NCI-H187 (cell line): Measurements from ENCODE around the gene FOXJ2.
A peak's percentile ranks its signal among the peaks of the same experiment; 100 is the strongest.
"Not testable (repeated sequence)": the region's sequence is repeated elsewhere in the genome, so short reads cannot be mapped to it uniquely, and the experiment has no call there.

Experiments
- DNase-seq, 2 experiments: peaks; one replicate each; lab custom pipeline; 2025; lab: John Stamatoyannopoulos, UW

FOXJ2 gene

DNA sequence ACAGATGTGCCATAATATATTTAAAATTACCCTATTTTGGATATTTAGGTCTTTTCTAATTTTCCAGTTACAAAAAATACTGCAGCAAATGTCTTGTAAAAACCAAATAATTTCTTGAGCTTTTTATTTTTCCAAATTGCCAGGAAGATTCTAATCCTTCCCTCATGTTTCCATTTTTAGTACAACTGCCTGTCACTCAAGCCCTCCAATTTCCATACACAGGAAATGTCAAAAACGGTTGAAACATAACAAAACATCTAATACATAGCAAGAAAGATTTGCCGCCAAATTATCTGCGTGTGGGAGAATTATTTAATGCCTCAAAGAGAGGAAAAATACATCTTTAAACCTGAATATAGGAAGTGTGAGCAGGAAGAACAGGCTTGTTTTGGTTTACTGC is 2.3 kb upstream of the FOXJ2 start:
- no peak for DNase-seq

DNA sequence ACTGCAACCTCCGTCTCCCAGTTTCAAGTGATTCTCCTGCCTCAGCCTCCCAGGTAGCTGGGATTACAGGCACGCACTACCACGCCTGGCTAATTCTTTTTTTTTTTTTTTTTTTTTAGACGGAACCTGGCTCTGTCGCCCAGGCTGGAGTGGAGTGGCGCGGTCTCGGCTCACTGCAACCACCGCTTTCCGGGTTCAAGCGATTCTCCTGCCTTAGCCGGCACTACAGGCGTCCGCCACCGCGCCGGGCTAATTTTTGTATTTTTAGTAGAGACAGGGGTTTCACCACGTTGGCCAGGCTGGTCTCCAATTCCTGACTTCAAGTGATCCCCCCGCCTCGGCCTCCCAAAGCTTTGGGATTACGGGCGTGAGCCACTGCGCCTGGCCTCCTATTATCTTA is 1.5 kb upstream of the FOXJ2 start:
- not testable (repeated sequence) for DNase-seq

DNA sequence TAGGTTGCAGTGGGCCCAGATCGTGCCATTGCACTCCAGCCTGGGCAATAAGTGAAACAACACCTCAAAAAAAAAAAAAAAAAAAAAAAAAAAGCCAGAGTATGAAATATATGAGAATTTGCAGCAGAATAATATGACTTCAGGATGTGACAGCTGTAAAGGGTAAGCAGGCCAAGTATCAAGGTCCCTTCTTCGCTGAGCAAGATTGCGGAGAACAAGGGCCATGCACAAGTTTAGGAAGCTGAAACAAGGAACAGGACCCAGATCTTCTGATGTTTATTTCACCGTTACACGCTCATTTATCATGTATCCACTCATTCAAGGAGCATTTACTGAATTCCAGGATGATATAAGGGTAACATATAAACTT is 659 bp upstream of the FOXJ2 start:
- no peak for DNase-seq

DNA sequence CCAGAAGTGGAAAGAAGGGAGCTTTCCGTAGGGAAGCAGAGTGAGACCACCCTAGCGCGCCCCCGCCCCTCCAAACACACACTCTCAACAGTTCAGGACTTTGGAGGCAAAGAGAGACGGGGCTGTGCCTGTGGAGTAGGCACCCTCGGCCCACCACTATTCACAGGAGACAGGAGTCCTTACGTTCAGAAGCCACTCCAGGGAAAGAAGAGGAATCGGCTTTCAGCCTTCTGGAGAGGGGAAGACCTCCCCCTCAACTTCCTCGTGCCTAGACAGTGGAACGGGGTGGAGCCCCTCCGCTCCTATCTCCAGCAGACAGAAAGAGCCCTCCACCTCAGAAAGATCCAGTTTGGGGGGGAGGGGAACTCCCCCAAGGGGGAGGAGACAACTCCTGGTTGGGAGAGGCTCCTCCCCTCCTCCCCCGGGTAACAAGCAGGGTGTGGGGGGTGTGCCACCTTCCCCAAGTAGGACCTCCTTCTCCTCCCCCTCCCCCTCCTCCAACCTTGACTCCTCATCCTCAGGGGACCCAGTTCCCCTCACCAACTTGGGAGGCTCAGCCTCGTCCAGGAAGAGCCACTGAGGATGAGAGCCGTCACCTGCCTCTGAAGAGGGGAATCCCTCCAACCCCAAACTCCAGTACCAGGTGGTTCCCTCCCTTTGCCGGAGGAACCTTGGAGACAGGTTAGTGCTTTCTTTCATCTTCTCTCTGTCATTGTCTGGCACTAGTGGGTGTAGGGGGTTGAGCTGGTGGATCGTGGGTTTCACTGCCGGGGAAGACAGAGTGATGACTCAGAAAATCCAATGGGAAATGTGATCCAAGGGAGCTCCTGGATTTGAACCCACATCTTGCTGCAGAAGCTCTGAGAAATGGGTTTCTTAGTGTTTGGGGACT is 883 bp downstream of the FOXJ2 start:
- peak; percentile 9 to 12 for DNase-seq

DNA sequence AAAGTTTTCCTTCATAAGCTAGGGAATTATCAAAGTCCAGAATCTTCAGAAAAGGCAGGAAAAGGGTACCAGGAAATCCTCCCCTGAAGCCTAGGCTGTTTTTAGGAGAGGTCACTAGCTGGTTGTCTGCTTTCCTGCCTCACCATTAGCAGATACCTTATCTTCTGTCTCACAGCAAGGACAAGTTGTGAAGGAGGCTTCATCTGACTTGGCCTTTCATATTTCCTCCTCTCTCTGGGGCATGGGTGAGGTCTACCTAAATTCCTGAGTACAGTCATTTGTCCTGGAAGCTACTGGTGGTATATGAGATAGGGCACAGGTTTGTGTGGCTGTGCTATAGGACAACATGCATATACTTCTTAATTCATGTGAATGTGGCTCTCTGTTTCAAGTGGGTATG is 2.3 kb downstream of the FOXJ2 start:
- no peak for DNase-seq

DNA sequence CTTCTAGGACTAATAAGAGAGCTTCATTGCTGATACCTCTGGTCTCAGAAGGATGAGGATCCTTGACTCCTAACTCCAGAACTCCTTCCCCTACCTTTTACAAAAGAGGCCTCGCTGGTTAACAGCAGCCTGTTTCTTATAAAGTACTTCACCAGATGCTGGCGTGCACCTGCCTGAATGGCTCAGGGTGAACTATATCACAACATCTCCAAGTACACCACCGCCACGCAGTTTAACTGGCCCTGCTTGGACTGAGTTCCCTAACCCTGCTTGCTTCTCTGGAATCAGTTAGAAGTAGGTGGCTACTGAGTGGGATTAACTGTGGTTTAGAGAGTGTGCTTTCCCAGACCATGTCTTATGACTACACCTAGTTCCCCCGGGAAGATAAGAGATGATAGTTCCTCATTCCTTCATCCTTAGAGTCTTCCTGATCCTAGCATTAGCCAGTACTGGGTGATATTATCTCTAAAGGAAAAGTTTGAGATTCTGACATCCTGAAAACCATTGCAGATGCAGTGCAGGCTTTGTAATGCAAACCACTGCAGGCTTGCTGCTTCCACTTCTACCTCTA is 3.0 kb downstream of the FOXJ2 start:
- DNase-seq = no peak

DNA sequence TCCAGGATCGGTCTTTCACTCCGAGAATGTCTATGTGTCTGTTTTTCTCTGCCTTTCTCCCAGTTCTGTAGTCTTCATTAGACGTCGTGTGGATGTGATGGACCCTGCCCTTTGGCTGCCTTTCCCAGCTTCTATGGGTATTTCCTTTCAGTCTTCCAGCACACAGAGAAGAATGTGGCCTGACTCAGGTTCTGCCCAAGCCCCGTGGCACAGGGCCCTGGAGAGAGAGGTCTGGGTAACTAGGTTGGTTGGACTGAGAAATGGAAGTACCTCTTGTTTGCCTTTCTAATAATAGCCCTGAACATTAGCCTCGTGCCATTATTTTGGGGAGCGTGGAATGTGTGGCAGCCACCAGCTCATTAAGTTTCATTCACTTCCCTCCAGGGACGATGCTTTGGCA is 3.8 kb downstream of the FOXJ2 start:
- no peak for DNase-seq

DNA sequence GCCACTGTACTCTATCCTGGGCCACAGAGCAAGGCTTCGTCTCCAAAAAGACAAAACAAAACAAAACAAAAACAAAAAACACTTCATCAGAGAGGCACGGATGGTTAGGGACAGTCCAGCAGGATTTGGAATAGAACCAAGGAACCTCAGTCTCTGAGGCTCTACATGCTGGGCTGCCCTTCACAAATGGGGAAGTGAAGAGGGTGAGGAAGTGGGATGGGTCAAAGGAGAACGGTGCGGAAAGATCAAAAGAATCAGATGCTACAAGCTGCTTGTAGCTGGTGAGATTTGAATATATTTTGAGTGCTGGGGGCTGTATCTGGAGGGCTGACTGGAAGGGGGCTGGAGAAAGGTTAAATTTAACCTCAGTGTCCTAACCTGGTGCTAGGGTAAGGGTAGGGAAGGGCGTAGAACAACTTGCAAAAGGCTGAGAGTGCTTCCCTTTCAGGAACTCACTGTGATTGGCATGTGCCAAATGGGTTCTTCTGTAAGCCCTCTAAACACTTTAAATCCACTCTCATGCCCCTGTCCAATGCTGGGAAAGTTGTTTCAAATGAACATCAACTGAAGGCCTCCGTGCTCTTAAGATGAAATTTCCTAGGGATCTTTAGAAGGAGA is 4.6 kb downstream of the FOXJ2 start:
- DNase-seq = no peak

DNA sequence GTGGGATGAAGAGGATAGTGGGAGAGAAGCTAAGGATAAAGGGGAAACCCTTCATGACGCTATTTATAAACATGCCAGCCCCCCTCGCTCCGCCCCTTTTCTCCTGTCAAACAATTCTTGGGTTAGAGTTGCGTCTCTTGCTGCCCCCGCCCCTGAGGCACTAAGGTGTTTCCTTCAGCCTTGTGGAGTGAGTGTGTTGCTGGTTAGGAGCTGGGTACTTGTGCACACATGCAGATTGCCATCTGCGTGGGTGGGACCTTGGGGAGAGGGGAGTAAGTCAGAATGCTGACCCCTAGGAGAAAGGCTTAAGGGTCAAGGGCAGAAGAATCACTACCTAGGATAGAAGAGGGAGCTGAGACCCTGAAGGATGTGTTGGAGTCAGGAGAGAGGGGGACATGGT is 5.4 kb downstream of the FOXJ2 start:
- no peak for DNase-seq

DNA sequence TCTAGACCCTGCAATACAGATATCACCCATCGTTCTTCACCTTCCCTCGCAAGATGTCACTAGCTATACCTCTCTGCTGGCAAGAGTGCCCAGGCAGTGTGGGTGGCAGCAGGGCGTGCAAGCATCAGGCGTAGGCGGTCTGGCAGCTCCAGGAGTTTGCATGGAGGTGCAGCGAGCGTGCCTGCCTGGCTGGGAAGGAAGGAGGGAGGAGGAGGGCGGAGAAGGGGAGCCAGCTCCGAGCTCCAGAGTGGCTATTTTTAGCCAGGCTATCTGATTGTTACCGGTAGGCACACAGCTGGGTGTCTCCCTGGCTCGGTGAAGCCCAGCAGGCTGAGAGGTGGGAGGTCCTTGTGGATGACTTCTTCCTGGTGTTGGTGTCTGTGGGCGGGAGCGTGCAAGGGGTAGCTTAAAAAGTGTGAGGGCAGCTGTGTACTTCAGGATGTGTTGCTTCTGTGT is 6.2 kb downstream of the FOXJ2 start:
- peak; percentile 43 to 80 for DNase-seq

DNA sequence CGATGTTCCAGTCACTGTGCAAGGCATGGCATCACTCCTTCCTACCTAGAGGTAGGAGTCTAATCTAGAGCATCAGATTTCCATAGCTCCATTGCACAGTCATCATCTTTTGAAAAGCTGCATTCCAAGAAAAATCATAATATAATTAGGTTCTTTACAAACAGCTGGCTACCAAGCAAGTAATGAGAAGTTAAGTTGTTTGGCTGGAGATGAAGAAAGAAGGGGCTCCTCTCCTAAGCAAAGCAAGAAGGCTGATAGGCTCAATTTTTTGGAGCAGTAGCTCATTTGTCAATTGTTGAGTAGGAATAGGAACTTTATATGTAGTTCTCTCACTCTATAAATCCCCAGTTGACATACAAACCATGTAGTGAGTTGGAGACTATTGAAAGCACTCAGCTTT is 8.3 kb downstream of the FOXJ2 start:
- no peak for DNase-seq

DNA sequence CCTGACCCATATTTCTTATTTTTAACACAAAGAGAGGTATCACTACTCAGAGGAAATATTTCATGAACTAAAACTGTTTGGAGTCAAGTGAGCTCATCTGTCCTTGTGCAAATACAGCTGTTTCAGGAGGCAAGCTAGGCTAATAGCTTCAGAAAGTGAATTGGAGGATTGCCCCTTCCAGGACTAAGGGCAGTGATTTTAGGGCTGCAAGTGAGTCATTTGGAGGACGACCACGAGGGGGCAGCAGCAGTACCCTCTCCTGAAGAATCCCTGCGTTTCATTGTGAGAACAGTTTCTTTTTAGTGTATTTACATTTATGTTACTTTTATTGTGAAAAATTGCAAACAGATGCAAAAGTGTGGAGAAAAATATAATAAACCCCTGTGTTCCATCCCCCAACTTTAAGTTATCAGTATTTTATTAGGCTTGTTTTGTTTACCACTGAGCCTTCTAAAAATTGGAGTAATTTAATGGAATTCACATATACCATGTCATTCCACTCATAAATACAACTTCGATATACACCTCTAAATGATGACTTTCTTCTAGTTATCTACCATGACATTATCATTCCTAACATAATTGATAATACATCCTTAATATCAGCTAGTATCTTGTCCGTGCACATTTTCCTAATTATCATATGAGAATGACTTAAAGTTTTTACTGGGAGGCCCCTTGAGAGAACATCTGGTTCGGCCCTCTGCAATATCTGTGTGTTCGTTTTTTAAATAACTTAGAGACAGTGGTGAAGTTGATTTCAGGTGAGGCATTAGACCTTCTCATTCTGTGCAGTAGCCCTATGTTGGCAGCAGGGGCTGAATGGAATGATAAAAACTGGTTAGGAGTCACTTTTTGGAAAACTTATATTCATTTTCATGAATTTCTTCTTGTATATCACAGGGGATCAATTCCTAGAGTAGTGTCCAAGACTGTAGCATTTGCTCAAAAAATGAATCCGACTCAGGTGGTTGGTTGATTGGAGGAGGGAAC is 13.7 kb downstream of the FOXJ2 start:
- DNase-seq = peak; percentile 22 to 40

DNA sequence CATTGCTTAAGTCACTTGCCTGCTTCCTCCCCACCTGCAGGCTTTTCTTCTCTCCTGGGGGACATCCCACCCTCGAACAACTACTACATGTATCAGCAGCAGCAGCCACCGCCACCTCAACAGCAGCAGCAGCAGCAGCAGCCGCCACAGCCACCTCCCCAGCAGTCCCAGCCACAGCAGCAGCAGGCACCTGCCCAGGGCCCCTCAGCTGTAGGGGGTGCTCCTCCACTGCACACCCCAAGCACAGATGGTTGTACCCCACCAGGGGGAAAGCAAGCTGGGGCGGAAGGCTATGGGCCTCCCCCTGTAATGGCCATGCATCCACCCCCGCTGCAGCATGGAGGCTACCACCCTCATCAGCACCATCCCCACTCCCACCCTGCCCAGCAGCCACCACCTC is 15.3 kb downstream of the FOXJ2 start:
- no peak for DNase-seq

DNA sequence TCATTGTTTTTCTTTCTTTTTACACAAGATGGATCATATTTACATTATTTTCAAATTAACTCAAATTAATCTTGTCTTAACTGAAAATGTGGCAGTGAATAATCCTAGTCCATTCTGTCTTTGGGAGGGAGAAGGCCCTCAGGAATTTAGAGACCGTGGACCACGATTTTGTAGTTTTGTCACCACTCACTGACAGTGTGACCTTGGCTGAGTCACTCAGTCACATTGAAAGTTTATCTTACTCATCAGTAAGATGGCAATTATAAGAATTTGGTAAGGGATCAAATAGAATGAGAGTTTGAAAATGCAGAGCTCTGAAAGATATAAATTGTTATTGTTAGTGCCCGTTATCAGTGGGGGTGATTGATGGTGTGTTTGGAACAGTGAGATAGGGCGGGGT is 16.4 kb downstream of the FOXJ2 start:
- DNase-seq = no peak

DNA sequence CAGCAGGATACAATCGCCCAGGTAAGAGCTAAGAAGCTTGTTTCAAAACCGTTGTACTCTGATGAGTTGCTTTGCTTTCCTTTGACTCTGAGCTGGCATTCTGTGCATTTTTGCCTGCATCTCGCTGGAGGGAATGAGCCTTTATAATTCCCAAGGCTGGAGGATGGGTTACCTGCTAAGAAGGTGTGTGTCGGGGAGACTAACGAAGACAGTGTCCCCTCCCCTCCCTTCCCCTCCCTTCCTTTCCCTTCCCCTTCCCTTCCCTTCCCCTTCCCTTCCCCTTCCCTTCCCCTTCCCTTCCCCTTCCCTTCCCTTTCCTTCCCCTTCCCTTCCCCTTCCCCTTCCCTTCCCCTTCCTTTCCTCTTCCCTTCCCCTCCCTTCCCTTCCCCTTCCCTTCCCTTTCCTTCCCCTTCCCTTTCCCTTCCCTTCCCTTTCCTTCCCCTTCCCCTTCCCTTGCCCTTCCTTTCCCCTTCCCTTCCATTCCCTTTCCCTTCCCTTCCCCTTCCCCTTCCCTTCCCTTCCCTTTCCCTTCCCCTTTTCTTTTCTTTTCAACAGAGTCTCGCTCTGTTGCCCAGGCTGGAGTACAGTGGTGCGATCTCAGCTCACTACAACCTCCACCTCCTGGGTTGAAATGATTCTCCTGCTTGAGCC is 18.2 kb downstream of the FOXJ2 start:
- DNase-seq = no peak

DNA sequence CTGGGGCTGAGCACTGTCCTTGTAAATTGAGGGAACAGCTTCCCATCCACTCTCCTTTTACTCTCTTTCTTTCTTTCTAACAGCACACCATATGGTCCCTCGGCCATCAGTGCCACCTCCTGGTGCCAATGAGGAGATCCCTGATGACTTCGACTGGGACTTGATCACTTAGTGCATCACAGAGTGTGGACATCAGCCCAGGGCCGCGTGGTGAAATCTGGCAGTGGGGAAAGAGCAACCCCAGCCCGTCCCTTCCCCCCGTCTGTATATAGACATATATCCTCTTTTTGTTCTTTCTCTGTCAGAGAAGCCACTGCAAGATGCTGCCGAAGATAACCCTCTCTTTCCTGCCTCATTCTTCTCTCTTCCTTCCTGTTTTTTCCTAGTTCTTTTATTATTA is 20.2 kb downstream of the FOXJ2 start:
- DNase-seq = no peak

DNA sequence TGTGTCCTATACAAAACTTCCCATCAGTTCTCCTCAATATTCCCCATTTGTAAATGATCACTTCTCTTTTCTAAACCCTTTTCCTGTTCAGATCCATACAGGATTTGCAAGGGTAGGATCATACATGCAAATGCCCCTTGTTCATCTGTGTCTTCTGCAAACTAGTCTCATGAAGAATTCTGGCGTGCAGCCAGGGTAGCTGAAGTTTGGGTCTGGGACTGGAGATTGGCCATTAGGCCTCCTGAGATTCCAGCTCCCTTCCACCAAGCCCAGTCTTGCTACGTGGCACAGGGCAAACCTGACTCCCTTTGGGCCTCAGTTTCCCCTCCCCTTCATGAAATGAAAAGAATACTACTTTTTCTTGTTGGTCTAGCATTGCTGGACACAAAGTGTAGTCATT is 22.3 kb downstream of the FOXJ2 start:
- DNase-seq = no peak

DNA sequence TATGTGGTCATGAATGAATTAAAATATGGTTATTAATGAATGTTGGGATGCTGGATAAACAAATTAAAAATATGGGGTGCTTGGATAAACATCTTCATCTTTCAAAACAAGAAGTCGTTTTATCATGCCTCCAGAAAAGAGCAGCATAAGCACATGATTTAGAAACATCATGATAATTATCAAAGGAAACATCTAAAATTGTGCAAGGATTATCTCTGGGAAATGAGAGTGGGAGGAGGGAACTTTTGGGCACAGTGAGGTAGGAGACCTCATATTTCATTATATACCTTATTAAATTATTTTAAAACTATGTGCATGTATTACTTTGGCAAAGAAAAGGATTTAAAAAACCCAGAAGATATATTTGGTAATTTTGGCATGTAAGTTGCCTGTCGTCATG is 24.8 kb downstream of the FOXJ2 start:
- no peak for DNase-seq

DNA sequence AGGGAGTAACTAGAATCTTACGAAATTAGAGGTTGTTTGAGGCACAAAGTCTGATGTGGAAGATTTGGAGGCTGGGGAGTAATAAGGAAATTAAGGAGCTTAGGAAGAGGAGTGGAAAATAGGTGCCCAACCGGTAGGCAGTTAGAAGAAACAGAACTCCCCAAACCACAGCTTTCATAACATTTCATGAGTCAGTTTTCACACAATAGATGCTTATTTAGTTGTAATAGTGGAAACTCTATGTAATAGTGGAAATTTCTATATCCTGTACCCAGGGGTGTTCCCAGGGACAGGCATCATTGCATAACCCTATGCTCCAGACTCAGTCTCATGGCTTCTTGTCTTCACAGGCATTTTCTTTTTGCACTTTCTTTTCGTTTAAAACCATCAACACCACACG is 25.3 kb downstream of the FOXJ2 start:
- no peak for DNase-seq

DNA sequence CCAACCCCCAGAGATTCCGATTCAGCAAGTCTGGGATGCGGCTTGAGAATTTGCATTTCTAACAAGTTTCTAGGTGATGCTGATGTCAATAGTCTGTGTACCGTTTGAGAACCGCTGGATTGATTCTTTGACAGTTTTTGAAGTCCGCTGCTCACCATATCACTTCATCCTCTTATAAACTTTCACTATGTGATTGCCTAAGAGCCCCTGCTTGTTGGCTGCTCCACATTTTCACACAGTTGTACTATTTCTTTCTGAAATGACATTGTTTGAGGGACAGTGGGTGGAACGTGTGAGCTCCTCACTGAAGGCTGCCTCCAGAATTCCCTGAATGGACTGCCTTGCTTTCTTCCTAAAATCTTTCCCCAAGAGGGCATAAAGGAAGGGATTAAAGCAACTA is 26.0 kb downstream of the FOXJ2 start:
- DNase-seq = no peak

DNA sequence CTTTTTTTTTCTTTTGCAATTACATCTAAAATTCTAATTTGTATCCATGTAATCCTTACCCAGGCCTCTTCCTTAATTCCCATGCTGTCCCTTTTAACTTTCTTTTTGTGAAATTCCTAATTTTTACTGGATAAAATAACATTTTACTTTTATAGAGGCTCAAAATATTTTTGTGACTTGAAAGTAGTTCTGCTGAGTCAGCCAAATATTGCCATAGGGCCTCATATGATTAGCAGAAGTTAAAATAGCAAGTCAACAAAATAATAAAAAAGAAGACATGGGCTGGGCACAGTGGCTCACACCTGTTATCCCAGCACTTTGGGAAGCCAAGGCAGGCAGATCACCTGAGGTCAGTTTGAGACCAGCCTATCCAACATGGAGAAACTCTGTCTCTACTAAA is 31.6 kb downstream of the FOXJ2 start:
- no peak for DNase-seq
